Mesodermal cell (in vitro differentiated cells): Measurements from ENCODE around the gene MTRFR.

Experiments
- H3K27ac ChIP-seq: 2 replicates; pipeline ENCODE4 v1.7.0; 2013; ENCODE audit warnings: mild to moderate bottlenecking, low read depth, low read length, moderate library complexity; ENCODE audit not compliant: severe bottlenecking
- H3K36me3 ChIP-seq: 2 replicates; pipeline ENCODE4 v1.7.1; 2013; ENCODE audit warnings: mild to moderate bottlenecking, low read length, moderate library complexity; ENCODE audit not compliant: control insufficient read depth, insufficient read depth
- H3K4me1 ChIP-seq: one replicate; pipeline ENCODE4 v1.7.1; 2013; ENCODE audit warnings: mild to moderate bottlenecking, low read length; ENCODE audit not compliant: insufficient read depth, control insufficient read depth, poor library complexity, severe bottlenecking
- H3K4me3 ChIP-seq: 2 replicates; pipeline ENCODE4 v1.7.0; 2013; ENCODE audit warnings: low read length, control low read depth, mild to moderate bottlenecking; ENCODE audit not compliant: insufficient read depth, poor library complexity, severe bottlenecking; ENCODE audit errors: extremely low read depth
- H3K9me3 ChIP-seq: 2 replicates; pipeline ENCODE4 v1.7.1; 2013; ENCODE audit warnings: mild to moderate bottlenecking, low read length, moderate library complexity; ENCODE audit not compliant: control insufficient read depth
- WGBS, 2 experiments: methylation state at CpG; one replicate each; pipeline ENCODE4 v1.1.5; 2013; ENCODE audit warnings: missing lambda C conversion rate in 2 of 2; ENCODE audit not compliant: insufficient coverage in 2 of 2; 5-methylcytosine and 5-hydroxymethylcytosine counted together

Gene MTRFR

GRCh38 chr12:123306200-123306599, 73.0 kb downstream of the MTRFR start:
- Histone ChIP-seq H3K36me3 (peaks cover 97% of the 10 kb centered on the region), H3K4me1 (no peaks in the 10 kb centered on the region), H3K4me3 (no peak overlapping the region), H3K27ac (no peak overlapping the region), H3K9me3 (no peaks in the 10 kb centered on the region)
- 80 to 88% methylated on average over 2 of the region's 3 CpGs for WGBS, 2 experiments
